Activated CD4-positive, alpha-beta T cell treated with anti-CD3 and anti-CD28 coated beads, Interleukin-2, amount 50 U/mL, for 4 hours (primary cell): ENCODE measurements around the gene FSTL4.

Source experiments
- DNase-seq, 2 experiments: peaks; one replicate each; pipeline ENCODE4 v3.0.0-alpha.2; 2020

FSTL4 gene

GRCh38 chr5:133250527-133250926, 361.8 kb downstream of the FSTL4 start:
- DNase-seq, result no peak

GRCh38 chr5:133249593-133249992, 362.7 kb downstream of the FSTL4 start:
- DNase-seq, result no peak

- DNase-seq, result no peak
Observed at GRCh38 chr5:133247881-133248624, 364.3 kb downstream of the FSTL4 start.

GRCh38 chr5:133247151-133247709, 365.1 kb downstream of the FSTL4 start:
- DNase-seq, result no peak

GRCh38 chr5:133246376-133247150, 365.8 kb downstream of the FSTL4 start:
- no peak for DNase-seq

- DNase-seq, result no peak
Observed at GRCh38 chr5:133246053-133246370, 366.3 kb downstream of the FSTL4 start.

GRCh38 chr5:133245191-133246052, 366.9 kb downstream of the FSTL4 start:
- DNase-seq, result no peak

- DNase-seq, result no peak
Observed at GRCh38 chr5:133244242-133244641, 368.1 kb downstream of the FSTL4 start.

- no peak for DNase-seq
Observed at GRCh38 chr5:133243196-133243595, 369.1 kb downstream of the FSTL4 start.

GRCh38 chr5:133242221-133242835, 370.0 kb downstream of the FSTL4 start:
- no peak for DNase-seq

GRCh38 chr5:133241179-133242092, 370.9 kb downstream of the FSTL4 start:
- no peak for DNase-seq

GRCh38 chr5:133240425-133241091, 371.8 kb downstream of the FSTL4 start:
- DNase-seq, result no peak

- no peak for DNase-seq
Observed at GRCh38 chr5:133238426-133239205, 373.7 kb downstream of the FSTL4 start.

GRCh38 chr5:133236976-133237375, 375.4 kb downstream of the FSTL4 start:
- DNase-seq, result no peak

- no peak for DNase-seq
Observed at GRCh38 chr5:133236541-133236951, 375.8 kb downstream of the FSTL4 start.

- DNase-seq, result no peak
Observed at GRCh38 chr5:133235696-133236426, 376.5 kb downstream of the FSTL4 start.

- no peak for DNase-seq
Observed at GRCh38 chr5:133234911-133235310, 377.4 kb downstream of the FSTL4 start.

GRCh38 chr5:133234273-133234672, 378.1 kb downstream of the FSTL4 start:
- no peak for DNase-seq

GRCh38 chr5:133233616-133234015, 378.7 kb downstream of the FSTL4 start:
- DNase-seq, result no peak
